Activated naive CD4-positive, alpha-beta T cell treated with anti-CD3 and anti-CD28 coated beads for 36 hours (primary cell): ENCODE data around the gene SLC38A11. TPM values are rescaled to one million over a fixed set of nuclear protein-coding genes. Genes with fewer than 3 reads are reported as not detected.
"Not testable (repeated sequence)": the region's sequence is repeated elsewhere in the genome, so short reads cannot be mapped to it uniquely, and the experiment has no call there.

Experiments used
- CTCF ChIA-PET: fragments of 350-600 bp; sonication (Branson Sonifier 250); formaldehyde crosslinking; loops from one replicate; lab custom pipeline; 2021; ENCODE audit warnings: antibody characterized with exemption; lab: Charles Lee
- DNase-seq: peaks from one replicate; pipeline ENCODE4 v3.0.0-alpha.2; 2020
- H3K27ac Mint-ChIP-seq: one replicate; pipeline ENCODE4 v1.8.0; 2021; ENCODE audit warnings: mild to moderate bottlenecking, mixed read lengths
- H3K27me3 Mint-ChIP-seq: one replicate; pipeline ENCODE4 v1.8.0; 2021; ENCODE audit warnings: low read depth, mixed read lengths
- H3K36me3 Mint-ChIP-seq: one replicate; pipeline ENCODE4 v1.8.0; 2021; ENCODE audit warnings: low read depth, mixed read lengths
- H3K4me1 Mint-ChIP-seq: one replicate; pipeline ENCODE4 v1.8.0; 2021; ENCODE audit warnings: low read depth, mixed read lengths
- H3K4me3 Mint-ChIP-seq: one replicate; pipeline ENCODE4 v1.8.0; 2021; ENCODE audit warnings: mild to moderate bottlenecking, moderate library complexity, mixed read lengths
- H3K9me3 Mint-ChIP-seq: one replicate; pipeline ENCODE4 v1.8.0; 2021; ENCODE audit warnings: mixed read lengths
- intact Hi-C: fragments of 100-400 bp; cut with micrococcal nuclease; formaldehyde crosslinking; loops from one replicate; pipeline ENCODE4 v1.15.1; 2023
- total RNA-seq, 2 experiments: library from RNA; stranded (reverse); gene quantifications; one replicate each; pipeline ENCODE4 v1.2.3, GENCODE V29; 2021

SLC38A11 gene
- total RNA-seq, 2 experiments from 2014 or later = not detected

- Mint-ChIP-seq H3K27ac (no peak overlapping the region), H3K36me3 (no peaks in the 10 kb centered on the region), H3K4me1 (no peaks in the 10 kb centered on the region), H3K27me3 (peaks cover 3% of the 10 kb centered on the region), H3K9me3 (no peaks in the 10 kb centered on the region), H3K4me3 (no peak overlapping the region)
- intact Hi-C loops = no loop called here
- CTCF ChIA-PET = interaction anchor here (0.8 kb wide), 1 partner anchor 10 kb away, joined by 3 read pairs; no protein-coding TSS in a partner anchor
- no peak for DNase-seq
Measured at GRCh38 chr2:164867779-164868397, 87.4 kb downstream of the SLC38A11 start.

GRCh38 chr2:164866381-164866780 is 88.9 kb downstream of the SLC38A11 start:
- H3K4me1 Mint-ChIP-seq, DNase-seq, H3K27ac Mint-ChIP-seq, CTCF ChIA-PET, H3K27me3 Mint-ChIP-seq, H3K9me3 Mint-ChIP-seq, H3K4me3 Mint-ChIP-seq, intact Hi-C loops, H3K36me3 Mint-ChIP-seq: not testable (repeated sequence)

GRCh38 chr2:164860694-164861042 is 94.7 kb downstream of the SLC38A11 start:
- no peak for DNase-seq
- Mint-ChIP-seq H3K27ac (no peak overlapping the region), H3K4me3 (no peak overlapping the region), H3K9me3 (no peaks in the 10 kb centered on the region), H3K27me3 (no peaks in the 10 kb centered on the region), H3K36me3 (no peaks in the 10 kb centered on the region), H3K4me1 (no peaks in the 10 kb centered on the region)
- CTCF ChIA-PET = no interaction called here
- intact Hi-C loops = no loop called here

- CTCF ChIA-PET, H3K27me3 Mint-ChIP-seq, H3K36me3 Mint-ChIP-seq, DNase-seq, H3K4me3 Mint-ChIP-seq, H3K27ac Mint-ChIP-seq, H3K4me1 Mint-ChIP-seq, intact Hi-C loops, H3K9me3 Mint-ChIP-seq: not testable (repeated sequence)
Measured at GRCh38 chr2:164859906-164860693, 95.2 kb downstream of the SLC38A11 start.

GRCh38 chr2:164859251-164859818 is 96.0 kb downstream of the SLC38A11 start:
- no peaks in the 10 kb centered on the region for H3K36me3 Mint-ChIP-seq
- no peak overlapping the region for H3K4me3 Mint-ChIP-seq
- no peaks in the 10 kb centered on the region for H3K4me1 Mint-ChIP-seq
- intact Hi-C loops = no loop called here
- no peaks in the 10 kb centered on the region for H3K27me3 Mint-ChIP-seq
- H3K27ac Mint-ChIP-seq = no peak overlapping the region
- no peak for DNase-seq
- H3K9me3 Mint-ChIP-seq = no peaks in the 10 kb centered on the region
- CTCF ChIA-PET = interaction anchor here (0.9 kb wide), 1 partner anchor 9 kb away, joined by 3 read pairs; no protein-coding TSS in a partner anchor

GRCh38 chr2:164852086-164852485 is 103.2 kb downstream of the SLC38A11 start:
- intact Hi-C loops = no loop called here
- no peaks in the 10 kb centered on the region for H3K4me1 Mint-ChIP-seq
- H3K36me3 Mint-ChIP-seq = no peaks in the 10 kb centered on the region
- peaks cover 2% of the 10 kb centered on the region for H3K27me3 Mint-ChIP-seq
- H3K9me3 Mint-ChIP-seq = no peaks in the 10 kb centered on the region
- DNase-seq = no peak
- H3K4me3 Mint-ChIP-seq = no peak overlapping the region
- no peak overlapping the region for H3K27ac Mint-ChIP-seq
- CTCF ChIA-PET = no interaction called here

GRCh38 chr2:164850235-164850634 is 105.1 kb downstream of the SLC38A11 start:
- Mint-ChIP-seq H3K4me3 (no peak overlapping the region), H3K27ac (no peak overlapping the region), H3K4me1 (no peaks in the 10 kb centered on the region), H3K36me3 (no peaks in the 10 kb centered on the region), H3K9me3 (no peaks in the 10 kb centered on the region), H3K27me3 (peaks cover 2% of the 10 kb centered on the region)
- CTCF ChIA-PET = interaction anchor here (0.9 kb wide), 1 partner anchor 9 kb away, joined by 3 read pairs; no protein-coding TSS in a partner anchor
- intact Hi-C loops = no loop called here
- DNase-seq = no peak

GRCh38 chr2:164849506-164849905 is 105.8 kb downstream of the SLC38A11 start:
- Mint-ChIP-seq H3K27me3 (peaks cover 2% of the 10 kb centered on the region), H3K27ac (no peak overlapping the region), H3K4me3 (no peak overlapping the region), H3K4me1 (no peaks in the 10 kb centered on the region), H3K9me3 (no peaks in the 10 kb centered on the region), H3K36me3 (no peaks in the 10 kb centered on the region)
- intact Hi-C loops = no loop called here
- no peak for DNase-seq
- CTCF ChIA-PET = no interaction called here

- no peak for DNase-seq
- Mint-ChIP-seq H3K4me3 (no peak overlapping the region), H3K36me3 (no peaks in the 10 kb centered on the region), H3K4me1 (no peaks in the 10 kb centered on the region), H3K27me3 (peaks cover 8% of the 10 kb centered on the region), H3K9me3 (no peaks in the 10 kb centered on the region), H3K27ac (no peak overlapping the region)
- intact Hi-C loops = no loop called here
- CTCF ChIA-PET = interaction anchor here (0.6 to 1.2 kb wide), 2 partner anchors 9 to 17 kb away, joined by 3 to 6 read pairs; no protein-coding TSS in a partner anchor
Measured at GRCh38 chr2:164847981-164848741, 107.2 kb downstream of the SLC38A11 start.

- intact Hi-C loops = no loop called here
- CTCF ChIA-PET = interaction anchor here (1.2 kb wide), 1 partner anchor 10 kb away, joined by 6 read pairs; no protein-coding TSS in a partner anchor
- H3K4me3 Mint-ChIP-seq = no peak overlapping the region
- no peak for DNase-seq
- no peaks in the 10 kb centered on the region for H3K4me1 Mint-ChIP-seq
- H3K27me3 Mint-ChIP-seq = peaks cover 8% of the 10 kb centered on the region
- no peaks in the 10 kb centered on the region for H3K9me3 Mint-ChIP-seq
- H3K36me3 Mint-ChIP-seq = no peaks in the 10 kb centered on the region
- no peak overlapping the region for H3K27ac Mint-ChIP-seq
Measured at GRCh38 chr2:164847291-164847690, 108.0 kb downstream of the SLC38A11 start.

- CTCF ChIA-PET = no interaction called here
- H3K27me3 Mint-ChIP-seq = peaks cover 8% of the 10 kb centered on the region
- intact Hi-C loops = no loop called here
- H3K36me3 Mint-ChIP-seq = no peaks in the 10 kb centered on the region
- no peak for DNase-seq
- no peak overlapping the region for H3K27ac Mint-ChIP-seq
- no peak overlapping the region for H3K4me3 Mint-ChIP-seq
- no peaks in the 10 kb centered on the region for H3K9me3 Mint-ChIP-seq
- no peaks in the 10 kb centered on the region for H3K4me1 Mint-ChIP-seq
Measured at GRCh38 chr2:164846276-164846675, 109.0 kb downstream of the SLC38A11 start.
